Fibroblast of gingiva (primary cell): ENCODE results near the gene ETV5.
"Not testable (repeated sequence)": the region's sequence is repeated elsewhere in the genome, so short reads cannot be mapped to it uniquely, and the experiment has no call there.

Source experiments
- DNase-seq: peaks from one replicate; pipeline ENCODE4 v3.0.0-alpha.2; 2011; ENCODE audit warnings: low read depth

Gene ETV5

DNA sequence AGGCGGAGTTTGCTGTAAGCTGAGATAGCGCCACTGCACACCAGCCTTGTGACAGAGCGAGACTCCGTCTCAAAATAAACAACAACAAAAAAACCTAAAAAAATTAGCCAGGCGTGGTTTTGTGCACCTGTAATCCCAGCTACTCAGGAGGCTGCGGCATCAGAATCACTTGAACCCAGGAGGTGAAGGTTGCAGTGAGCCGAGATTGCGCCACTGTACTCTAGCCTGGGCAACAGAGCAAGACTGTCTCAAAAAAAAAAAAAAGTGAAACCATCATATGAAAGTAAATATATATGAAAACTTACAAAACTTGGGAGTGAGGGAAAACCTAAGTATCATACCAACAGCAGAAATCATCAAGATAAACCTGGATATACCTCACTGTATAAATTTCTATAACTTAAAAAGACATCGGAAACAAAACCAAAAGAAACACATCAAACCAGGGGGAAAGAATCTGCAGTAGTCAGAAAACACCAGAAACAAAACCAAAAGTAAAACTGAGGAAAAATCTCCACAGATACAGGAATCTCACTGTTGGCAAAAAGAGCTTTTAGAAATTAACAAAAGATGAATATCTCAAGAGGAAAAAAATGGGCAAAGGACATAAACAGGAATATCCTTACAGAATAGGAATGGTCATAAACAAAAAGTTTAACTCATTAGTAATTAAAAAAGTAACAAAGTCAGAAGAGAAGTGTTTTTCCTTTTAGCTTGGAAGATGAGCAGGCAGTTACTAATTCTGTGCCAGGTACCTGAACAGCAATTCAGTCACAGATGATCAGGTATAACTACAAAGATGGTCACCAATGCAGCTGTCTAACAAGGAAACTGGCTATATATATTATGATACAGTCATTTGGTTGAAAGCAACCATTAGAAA, 41.3 kb downstream of the ETV5 start:
- no peak for DNase-seq

GRCh38 chr3:186060222-186060621, 48.7 kb downstream of the ETV5 start:
- no peak for DNase-seq

DNA sequence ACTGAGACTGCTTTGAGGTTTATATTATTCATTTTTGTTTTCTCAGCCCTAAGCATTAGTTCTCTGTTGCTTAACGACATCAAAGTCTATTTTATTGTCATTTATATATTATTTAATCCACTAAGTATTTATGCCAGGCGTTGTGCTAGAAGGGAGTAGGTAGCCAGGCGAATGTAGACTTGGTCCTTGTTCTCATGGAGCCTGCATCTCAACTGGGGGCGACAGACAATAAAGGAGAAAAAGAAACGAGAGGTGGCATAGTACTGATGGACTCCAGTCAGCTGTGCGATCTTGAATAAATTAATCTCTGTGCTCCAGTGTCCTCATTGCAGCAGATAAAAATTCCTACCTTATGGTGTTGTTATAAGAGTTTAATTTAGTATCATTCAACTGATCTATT, 49.7 kb downstream of the ETV5 start:
- no peak for DNase-seq

DNA sequence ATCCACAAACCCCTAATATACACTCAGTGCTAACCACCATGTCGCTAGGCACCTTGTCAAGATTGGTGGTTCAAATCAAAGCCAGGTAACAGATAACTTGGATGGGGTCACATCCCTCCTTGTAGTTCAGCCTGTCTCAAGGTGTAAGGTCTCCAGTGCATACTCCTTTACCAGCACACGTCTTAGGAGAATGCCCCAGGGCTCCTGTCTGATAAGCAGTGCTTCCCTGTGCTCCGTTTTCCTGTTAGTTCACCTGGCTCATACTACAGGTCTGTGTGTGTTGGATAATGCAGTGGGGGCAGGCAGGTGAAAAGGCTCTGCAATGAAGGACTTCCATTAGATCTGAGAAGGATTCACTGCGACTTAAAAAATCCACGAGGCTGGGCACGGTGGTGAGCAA, 50.7 kb downstream of the ETV5 start:
- DNase-seq: no peak

- DNase-seq: peak; percentile 87
Measured at GRCh38 chr3:186057594-186057993, 51.3 kb downstream of the ETV5 start.

DNA sequence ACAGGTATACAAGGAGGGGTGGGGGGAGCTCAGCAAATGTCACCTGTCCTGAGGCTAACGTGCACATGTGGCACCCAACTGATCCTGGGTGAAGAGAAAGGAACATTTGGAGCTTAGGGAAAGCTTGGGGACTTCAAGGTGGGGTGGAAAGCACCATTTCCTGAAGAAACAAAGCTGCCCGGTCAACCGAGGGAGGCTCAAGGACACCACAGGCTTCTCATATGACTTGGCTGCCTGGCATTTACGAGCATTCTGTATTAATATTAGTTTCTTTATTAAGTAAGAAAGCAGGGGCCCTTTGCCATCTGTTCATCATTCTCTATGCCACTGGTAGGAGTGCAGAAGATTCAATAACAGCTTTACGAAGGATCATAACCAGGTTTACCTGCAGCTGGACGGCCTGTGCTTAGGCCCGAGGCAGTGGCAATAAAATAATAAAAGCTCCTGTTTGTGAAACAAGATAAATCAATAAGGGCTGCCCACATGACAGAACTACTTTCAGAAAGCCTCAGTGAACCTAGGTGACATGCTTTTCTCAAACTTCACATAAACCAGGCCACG, 54.0 kb downstream of the ETV5 start:
- no peak for DNase-seq

DNA sequence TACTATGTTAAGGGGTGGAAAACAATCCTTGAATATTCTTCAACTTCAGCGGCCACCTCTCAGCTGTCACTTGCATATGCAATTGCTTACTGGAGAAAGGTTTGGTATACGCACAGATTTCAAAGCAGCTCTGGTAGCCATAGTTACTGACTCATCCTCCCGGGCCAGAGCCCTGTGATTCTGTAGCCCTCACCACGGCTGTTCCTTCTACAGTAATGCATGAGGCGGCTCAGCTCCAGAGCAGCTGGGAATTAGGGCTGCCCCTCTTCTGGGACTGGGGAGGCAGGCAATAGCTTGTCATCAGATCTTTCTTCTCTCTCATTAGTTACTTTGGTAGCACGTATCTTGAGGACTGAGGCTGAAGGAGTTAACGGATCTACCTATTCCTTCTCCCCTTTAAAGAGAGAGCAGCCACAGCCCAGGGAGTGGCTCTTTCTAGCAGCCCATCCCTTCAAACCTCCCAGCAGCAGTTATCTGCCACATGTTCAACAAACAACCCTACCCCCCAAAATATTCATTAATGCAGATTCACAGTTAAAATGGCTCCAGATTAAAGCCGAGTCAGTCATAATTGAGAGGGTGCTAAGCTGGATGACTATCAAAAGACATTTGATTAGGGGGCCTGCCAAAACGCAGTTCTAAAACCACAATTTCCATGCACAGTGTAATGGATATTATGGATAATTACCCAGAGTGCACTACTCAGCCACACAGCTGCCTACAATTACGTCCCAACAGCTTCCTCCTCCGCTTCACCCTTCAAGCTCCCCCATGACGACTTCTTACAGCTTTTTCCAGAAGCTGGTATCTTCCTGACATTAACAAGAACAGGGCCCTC, 54.7 kb downstream of the ETV5 start:
- peak; percentile 39 for DNase-seq

- DNase-seq: no peak
Measured at GRCh38 chr3:186052096-186052840, 56.6 kb downstream of the ETV5 start.

GRCh38 chr3:186049001-186049400, 59.9 kb downstream of the ETV5 start:
- DNase-seq: no peak

GRCh38 chr3:186048119-186048518, 60.8 kb downstream of the ETV5 start:
- DNase-seq: no peak

GRCh38 chr3:186046838-186047237, 62.1 kb downstream of the ETV5 start:
- DNase-seq: no peak

DNA sequence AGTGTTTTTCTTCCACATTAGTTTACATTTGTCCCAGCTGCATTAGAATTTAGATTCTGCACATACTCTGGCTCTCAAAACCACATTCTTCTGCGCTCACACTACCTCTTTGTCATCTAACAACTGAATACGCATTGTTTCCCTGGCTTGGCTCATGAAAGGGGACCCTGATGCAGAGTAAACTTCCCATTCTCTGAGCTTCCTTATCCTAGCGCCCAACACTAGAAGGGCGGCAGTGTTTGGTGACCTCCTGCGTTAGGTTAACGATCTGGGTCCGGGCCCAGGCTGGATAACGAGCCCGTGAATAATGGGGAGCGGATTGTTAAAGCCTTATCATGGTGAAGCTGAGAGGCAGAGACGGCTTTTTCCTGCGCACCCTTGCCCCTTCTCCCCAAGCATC, 63.9 kb downstream of the ETV5 start:
- DNase-seq: no peak

- no peak for DNase-seq
Measured at GRCh38 chr3:186044427-186044826, 64.5 kb downstream of the ETV5 start.

DNA sequence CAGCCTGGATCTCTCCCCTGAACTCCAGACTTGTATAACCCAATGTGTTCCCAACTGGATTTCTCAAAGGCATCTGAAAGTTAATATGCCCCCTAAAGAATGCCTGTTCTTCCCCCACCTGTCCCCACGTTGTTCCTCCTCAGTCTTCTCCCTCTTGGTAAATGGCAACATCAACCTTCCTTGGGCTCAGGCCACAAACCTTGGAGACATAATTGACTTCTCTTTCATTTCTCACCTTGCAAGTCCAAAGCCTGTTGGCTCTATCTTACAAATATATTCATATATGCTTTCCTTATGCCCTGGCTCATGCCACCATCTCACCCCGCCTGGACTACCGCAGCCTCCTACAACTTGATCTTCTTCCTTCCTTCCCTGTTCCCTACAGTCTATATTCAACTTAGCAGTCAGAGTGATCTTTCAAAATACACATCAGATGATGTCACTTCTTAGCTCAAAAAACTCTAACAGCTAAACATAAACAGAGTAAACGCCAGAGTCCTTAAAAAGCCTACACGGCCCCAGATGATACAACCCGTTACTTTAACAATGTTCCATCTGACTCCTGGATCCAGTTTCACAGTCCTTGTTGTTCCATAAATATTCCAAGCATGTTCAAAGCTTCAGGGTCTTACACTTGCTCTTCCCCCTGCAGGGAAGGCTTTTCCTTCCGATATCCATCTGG, 66.2 kb downstream of the ETV5 start:
- peak; percentile 21 for DNase-seq

- DNase-seq: no peak
Measured at GRCh38 chr3:186042036-186042435, 66.9 kb downstream of the ETV5 start.

- no peak for DNase-seq
Measured at GRCh38 chr3:186038360-186038759, 70.5 kb downstream of the ETV5 start.

GRCh38 chr3:186035277-186035676, 73.6 kb downstream of the ETV5 start:
- peak; percentile 18 for DNase-seq

- no peak for DNase-seq
Measured at GRCh38 chr3:186032321-186032720, 76.6 kb downstream of the ETV5 start.

DNA sequence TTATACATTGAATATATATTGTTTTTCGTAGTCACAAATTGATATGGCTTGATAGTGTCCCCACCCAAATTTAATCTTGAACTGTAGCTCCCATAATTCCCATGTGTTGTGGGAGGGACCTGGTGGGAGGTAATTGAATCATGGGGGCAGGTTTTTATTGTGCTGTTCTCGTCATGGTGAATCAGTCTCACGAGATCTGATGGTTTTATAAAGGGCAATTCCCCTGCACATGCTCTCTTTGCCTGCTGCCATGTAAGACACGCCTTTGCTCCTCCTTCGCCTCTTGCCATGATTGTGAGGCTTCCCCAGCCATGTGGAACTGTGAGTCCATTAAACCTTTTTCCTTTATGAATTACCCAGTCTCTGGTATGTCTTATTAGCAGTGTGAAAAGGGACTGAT, 82.9 kb downstream of the ETV5 start:
- DNase-seq: not testable (repeated sequence)

DNA sequence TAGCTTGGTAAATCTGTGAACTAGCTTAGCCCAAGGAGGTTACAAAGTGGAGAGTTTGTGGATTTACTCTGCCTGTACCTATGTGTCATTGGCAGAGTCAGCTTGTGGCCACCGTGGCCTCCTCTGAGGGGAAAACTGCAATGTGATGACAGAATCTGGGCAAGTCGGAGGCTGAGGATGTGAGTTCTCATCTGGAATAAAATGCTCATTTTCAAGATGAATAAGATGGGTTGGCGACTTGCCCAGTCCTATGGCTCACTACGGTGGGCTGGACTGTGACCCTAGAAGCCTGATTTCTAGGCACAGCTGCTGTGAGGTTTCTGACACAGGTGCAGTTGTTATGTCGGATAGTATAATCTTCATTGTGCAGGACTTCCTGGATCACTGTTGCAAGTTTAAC, 83.7 kb downstream of the ETV5 start:
- DNase-seq: no peak

DNA sequence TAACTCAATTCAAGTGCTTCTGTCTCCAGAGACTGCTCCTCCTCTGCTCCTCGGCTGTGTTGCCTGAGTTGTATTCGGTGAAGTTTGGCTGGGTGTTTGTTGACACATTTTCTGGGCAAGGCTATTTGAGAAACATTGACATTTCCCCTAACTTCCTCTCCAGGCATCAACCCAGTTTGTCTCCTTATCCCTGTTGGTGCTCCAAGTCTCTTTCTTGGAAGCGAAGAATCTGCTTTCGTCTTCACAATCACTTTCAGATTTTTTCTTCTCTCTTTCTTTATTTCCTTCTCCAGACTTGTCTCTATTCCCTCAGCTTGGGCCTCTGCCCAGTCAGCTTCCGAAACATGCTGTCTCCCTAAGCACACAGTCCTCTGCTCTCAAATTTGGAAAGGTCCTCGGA, 84.7 kb downstream of the ETV5 start:
- DNase-seq: peak; percentile 77

GRCh38 chr3:186022931-186023330, 86.0 kb downstream of the ETV5 start:
- no peak for DNase-seq
